Stimulated activated CD4-positive, alpha-beta T cell treated with anti-CD3 and anti-CD28 coated beads, Interleukin-4, amount 100 ng/mL, for 24 hours (primary cell): ENCODE measurements around the gene CLN5.
"Not testable (repeated sequence)": the region's sequence is repeated elsewhere in the genome, so short reads cannot be mapped to it uniquely, and the experiment has no call there.

ENCODE experiments used
- DNase-seq: peaks from one replicate; pipeline ENCODE4 v3.0.0-alpha.2; 2020

Gene CLN5

DNA sequence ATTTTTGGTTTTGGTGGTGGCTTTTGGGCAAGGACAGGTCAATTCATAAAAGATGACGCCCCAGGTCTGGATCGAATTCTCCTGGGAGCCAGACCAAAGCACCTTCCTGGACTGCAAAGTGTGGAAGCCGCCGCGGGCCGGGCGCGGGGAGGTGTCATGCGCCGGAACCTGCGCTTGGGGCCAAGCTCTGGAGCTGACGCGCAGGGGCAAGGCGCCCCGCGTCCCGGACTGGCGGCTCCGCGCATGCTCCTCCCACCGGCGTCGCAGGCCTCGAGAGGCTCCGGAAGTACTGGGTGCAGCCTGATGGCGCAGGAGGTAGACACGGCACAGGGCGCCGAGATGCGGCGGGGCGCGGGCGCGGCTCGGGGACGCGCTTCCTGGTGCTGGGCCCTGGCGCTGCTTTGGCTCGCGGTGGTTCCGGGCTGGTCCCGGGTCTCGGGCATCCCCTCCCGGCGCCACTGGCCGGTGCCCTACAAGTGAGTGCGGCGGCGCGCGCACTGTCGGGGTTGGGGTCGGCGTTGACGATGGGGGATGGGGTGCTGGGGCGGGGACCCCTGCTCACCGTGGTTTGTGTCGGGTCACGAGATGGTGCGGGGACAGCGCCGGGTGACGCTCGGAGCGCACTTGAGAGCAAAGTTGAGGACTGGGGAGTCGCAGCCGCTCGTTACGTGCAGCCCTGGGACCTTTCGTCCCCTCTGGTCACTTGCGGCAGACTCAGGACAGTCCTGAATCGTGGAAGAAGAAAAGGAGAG lies at the start of gene CLN5:
CLN5 (plus strand) TSS at position 286 of the 752 bp plus-strand sequence; CDS start at position 304, 18 bp downstream.
- peak; percentile 94 for DNase-seq

GRCh38 chr13:76942363-76942762 lies 49.5 kb upstream of the CLN5 start:
- no peak for DNase-seq

DNA sequence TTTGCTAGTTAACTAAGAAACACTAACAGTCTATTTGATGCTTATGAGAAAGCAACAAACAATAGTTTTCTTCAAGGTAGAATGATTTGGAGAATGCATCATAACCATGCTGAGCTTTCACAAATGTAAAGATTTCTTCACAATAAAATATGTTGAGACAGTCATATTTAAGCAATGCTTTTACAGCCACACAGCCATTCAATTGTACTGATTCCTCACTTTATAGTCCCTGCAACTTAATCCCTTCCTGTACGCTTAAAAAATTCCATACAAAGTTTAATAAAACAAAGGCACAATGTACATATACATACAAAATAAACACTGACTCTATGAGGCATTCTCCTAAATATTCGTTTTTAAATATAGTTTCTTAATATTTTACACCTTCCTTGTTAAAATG lies 48.2 kb upstream of the CLN5 start:
- DNase-seq: no peak

DNA sequence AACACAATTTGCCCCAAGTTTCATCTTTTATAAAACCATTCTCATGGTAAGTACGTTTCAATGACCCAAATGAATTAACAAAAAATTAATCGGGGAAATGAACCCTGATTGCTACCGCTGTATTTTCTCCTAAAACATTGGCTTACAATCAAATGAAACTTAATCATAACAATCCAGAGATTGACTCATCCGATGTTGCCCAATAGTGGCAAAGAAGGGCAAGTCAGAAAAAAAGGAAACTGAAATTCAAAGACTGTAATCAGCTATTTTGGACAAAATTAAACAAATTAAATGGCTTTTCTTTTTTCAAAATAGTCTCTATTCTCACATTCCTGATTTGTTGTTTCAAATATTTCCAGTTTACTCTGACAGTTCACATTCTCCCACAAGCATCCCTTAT lies 47.4 kb upstream of the CLN5 start:
- DNase-seq: no peak

DNA sequence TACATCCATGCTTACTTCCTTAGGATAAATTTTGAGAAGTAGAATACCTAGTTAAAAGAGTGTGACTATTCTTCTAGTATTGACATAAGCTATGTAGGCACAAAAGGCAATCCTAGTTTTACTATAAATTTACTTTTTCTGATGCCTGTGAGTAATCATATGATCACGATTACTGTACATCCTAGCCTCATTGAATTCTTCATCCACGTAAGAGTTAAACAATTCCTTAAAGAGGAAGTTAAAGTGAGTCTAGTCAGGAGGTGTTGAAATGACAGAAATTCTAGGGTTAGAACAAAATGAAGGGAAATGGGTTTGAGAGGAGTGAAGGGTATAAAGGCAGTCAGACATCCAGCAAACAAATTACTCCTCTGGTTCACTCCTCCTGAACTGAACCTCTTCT lies 43.7 kb upstream of the CLN5 start, which contains the start of gene ACOD1:
ACOD1 (plus strand) TSS at position 363 of the 400 bp plus-strand sequence. CDS start 48 bp downstream, outside the sequence.
- no peak for DNase-seq

DNA sequence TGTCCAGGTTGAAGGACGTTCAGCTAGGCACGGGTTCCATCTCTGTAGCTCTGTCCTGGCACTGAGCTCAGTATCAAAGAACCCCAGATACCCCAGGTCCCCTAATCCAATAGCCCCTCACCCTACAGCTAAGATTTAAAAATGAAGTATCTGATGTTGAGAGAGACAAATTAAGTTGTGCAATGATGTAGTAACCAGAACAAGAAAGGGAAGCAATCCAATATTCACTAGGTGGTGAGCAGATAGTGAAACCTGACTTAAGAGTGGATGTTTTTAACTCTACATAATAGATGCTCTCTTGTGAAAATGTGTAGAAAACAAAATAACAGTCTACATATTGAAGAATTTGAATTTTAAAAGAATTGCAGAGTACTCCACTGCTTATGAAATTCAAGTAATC lies 41.8 kb upstream of the CLN5 start:
- DNase-seq: no peak

GRCh38 chr13:76953968-76954367 lies 37.9 kb upstream of the CLN5 start:
- DNase-seq: no peak

DNA sequence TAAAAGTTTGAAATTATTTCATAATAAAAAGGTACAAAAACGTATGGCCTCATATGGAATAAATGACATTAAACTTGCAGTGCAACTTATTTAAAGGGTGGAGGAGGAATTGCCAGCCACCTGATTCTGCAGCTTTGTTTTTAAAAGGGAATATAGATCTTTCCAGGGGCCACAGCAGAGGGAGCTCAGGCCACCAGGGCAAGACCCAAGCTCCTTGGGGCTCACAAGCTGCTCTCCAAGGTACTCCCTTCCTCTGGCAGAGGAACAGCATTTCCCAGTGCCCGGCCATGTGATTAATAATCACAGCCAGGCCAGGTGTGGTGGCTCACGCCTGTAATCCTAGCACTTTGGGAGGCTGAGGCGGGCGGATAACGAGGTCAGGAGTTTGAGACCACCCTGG lies 37.3 kb upstream of the CLN5 start:
- DNase-seq: no peak

DNA sequence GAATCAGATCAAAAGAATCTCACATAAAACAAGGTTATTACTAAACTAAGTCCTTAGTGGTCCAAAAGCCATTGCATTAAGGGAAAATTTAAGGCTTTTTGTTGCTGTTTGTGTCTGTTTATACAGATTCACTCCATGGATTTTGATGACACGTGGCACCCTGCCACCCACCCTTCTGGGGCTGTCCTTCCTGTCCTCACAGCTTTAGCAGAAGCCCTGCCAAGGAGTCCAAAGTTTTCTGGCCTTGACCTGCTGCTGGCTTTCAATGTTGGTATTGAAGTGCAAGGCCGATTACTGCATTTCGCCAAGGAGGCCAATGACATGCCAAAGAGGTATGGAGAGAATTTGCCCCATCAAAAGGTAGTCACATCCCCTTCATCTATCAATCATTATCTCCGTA lies 36.7 kb upstream of the CLN5 start:
- no peak for DNase-seq

DNA sequence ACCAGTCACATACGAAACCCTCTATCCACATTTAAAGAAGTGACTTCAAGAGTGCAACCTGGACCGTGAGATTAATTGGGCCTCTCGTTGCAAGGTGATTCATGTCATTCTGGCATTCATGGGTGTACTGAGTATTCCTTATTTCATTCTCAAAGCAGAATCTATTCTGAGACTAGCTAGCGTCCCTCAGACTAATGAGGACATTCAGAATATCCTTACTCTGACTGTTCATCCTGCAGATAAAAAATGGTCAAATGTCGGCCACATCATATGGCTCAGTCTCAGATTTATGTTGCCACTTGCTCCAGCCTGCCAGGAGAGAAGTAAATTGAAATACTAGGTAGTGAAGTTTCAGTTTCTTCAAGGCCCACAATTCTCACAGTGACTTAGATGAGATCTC lies 36.2 kb upstream of the CLN5 start:
- no peak for DNase-seq

- no peak for DNase-seq
These were observed 32.9 kb upstream of the CLN5 start for GRCh38 chr13:76958841-76959432.

DNA sequence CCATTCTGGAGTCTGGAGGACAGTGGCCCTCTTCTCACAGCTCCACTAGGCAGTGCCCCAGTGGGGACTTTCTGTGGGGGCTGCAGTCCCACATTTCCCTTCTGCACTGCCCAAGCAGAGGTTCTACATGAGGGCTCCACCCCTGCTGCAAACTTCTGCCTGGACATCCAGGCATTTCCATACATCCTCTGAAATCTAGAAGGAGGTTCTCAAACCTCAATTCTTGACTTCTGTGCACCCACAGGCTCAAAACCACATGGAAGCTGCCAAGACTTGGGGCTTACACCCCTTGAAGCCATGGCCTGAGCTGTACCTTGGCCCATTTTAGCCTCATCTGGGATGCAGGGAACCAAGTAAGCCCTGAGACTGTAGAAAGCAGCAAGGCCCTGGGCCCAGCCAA lies 32.1 kb upstream of the CLN5 start:
- DNase-seq: not testable (repeated sequence)

GRCh38 chr13:76965759-76966421 lies 26.0 kb upstream of the CLN5 start:
- no peak for DNase-seq

DNA sequence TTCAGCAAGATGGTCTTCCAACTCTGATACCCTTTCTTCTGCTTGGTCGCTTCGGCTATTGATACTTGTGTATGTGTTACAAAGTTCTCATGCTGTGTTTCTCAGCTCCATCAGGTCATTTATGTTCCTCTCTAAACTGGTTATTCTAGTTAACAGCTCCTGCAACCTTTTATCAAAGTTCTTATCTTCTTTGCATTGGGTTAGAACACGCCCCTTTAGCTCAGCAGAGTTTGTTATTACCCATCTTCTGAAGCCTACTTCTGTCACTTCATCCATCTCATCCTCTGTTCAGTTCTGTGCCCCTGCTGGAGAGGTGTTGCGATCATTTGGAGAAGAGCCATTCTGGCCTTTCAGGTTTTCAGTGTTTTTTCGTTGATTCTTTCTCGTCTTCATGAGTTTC lies 24.9 kb upstream of the CLN5 start:
- DNase-seq: no peak

- no peak for DNase-seq
These were observed 23.8 kb upstream of the CLN5 start for GRCh38 chr13:76968041-76968440.

GRCh38 chr13:76969488-76970365 lies 22.2 kb upstream of the CLN5 start:
- DNase-seq: no peak

DNA sequence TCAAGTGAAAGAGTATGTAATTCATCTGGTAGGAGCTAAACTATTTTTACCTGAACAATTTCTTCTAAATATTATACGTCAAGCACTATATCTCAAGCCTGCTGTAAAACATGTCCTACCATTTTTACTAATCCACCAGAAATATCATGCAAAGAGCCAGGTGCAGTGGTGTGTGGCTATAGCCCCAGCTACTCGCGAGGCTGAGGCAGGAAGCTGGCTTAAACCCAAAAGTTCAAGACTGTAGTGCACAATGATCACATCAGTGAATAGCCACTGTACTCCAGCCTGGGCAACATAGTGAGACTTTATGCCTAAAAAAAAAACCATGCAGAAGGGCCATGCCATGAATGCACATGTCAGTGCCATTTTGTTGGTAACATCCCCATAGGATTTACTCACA lies 20.7 kb upstream of the CLN5 start:
- DNase-seq: no peak

DNA sequence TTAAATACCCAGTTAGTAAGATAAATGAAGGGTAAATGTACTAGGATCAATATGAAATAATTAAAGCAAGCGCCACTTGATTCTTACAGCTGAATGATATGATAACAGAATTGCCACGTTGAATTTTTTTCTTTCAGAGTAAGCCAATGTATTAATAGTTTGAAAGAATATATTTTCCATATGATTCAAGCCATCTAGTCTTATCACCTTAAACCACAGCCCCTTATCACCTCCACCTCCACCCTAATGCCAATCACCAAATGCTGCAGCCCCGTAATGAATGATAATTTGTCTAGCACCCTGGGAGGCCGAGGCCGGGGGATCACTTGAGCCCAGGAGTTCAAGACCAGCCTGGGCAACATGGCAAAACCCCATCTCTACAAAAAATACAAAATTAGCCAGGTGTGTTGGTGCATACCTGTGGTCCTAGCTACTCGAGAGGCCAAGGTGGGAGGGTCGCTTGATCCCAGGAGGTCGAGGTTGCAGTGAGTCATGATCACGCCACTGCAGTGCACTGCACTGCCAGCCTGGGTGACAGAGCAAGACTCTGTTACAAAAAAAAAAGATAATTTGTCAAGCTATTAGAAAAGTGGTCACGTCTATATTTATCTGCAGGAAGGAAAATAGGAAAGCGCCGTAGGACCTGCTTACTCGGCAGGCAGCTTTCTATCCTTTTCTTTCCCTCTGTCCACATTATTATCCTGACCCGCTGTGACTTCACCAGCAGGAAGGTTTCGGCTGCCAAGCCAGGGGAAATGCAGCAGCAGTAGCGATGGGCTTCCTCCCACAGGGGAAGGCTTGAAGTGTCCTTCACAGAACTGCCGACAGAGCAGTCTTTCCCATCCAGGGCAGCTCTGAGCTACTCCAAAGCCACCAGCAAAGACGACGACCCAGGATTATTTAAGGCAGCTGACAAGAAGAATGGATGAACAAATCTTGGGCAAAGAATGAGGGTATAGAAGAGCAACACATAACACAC lies 19.7 kb upstream of the CLN5 start:
- DNase-seq: no peak

GRCh38 chr13:76973920-76974617 lies 17.8 kb upstream of the CLN5 start:
- DNase-seq: no peak

- DNase-seq: no peak
These were observed 17.3 kb upstream of the CLN5 start for GRCh38 chr13:76974618-76974975.

- DNase-seq: no peak
These were observed 16.0 kb upstream of the CLN5 start for GRCh38 chr13:76975863-76976262.
